Measurements from ENCODE around the gene TSPAN4.

The TSPAN4 gene

DNA sequence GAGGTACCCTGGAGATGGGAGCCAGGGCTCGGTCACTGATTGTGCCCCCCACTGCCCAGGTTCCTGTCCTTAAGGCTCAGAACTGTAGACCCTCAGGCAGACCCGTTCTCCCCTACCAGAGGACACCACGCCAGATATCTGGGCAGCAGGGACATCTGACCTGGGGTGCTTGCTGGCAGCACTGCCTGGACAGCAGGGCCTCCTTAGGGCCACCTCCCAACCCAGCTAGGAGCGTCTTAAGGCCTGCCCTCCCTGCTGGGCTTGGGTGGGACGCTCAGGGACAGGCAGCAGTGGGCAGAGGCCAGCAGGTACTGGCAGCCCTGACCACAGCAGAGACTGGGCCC is 3.4 kb upstream of the TSPAN4 start:
- no peak for TF ChIP-seq CTCF (IDR thresholded peaks at IDR 0.05; ENCODE audit: insufficient read depth, missing control alignments)
- DNase-seq (ENCODE audit: insufficient read length, low spot score) (no peak), FAIRE-seq (no peak)

GRCh38 chr11:839875-840617 is 2.6 kb upstream of the TSPAN4 start:
- TF ChIP-seq CTCF (IDR thresholded peaks at IDR 0.05; ENCODE audit: insufficient read depth, missing control alignments): peak; percentile 19
- FAIRE-seq (no peak), DNase-seq (ENCODE audit: insufficient read length, low spot score) (no peak)

- DNase-seq (ENCODE audit: insufficient read length, low spot score): no peak
- no peak for TF ChIP-seq CTCF (IDR thresholded peaks at IDR 0.05; ENCODE audit: insufficient read depth, missing control alignments)
- FAIRE-seq: no peak
These were observed 677 bp upstream of the TSPAN4 start for GRCh38 chr11:841981-842369.

DNA sequence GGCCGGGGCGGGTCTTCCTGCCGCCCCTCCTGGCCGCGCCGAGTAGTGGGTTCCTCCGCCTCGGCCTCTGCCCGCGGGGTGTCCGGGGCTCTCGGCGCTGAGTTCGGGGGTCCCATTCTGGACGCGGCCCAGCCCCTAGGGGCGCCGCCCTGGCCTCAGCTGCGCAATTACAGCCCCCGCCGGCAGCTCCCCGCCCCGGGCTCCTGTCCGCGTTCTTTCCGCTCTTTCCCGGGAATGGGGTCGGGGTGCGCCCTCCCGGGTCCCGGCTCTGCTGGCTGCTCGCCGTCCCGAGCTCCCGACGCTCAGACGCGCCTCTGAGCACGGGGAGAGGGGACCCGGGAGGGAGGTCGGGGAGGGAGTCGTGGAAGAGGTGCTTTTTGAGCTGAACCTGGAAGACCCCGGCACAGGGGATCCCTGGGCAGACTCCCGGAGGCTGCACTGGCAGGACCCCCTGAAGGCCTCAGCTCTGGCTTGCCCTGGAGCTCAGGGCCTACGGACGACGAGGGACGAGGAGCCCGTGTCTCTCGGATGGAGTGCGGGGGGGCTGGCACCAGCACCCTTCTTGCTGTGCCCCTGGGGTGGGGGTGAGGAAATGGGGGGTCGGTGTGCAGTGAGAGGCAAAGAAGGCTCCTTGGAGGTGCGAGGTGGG is 558 bp downstream of the TSPAN4 start:
- FAIRE-seq: no peak
- no peak for TF ChIP-seq CTCF (IDR thresholded peaks at IDR 0.05; ENCODE audit: insufficient read depth, missing control alignments)
- DNase-seq (ENCODE audit: insufficient read length, low spot score): no peak

GRCh38 chr11:843818-844692 is 1.4 kb downstream of the TSPAN4 start:
- FAIRE-seq (no peak), DNase-seq (ENCODE audit: insufficient read length, low spot score) (no peak)
- TF ChIP-seq CTCF (IDR thresholded peaks at IDR 0.05; ENCODE audit: insufficient read depth, missing control alignments): no peak

DNA sequence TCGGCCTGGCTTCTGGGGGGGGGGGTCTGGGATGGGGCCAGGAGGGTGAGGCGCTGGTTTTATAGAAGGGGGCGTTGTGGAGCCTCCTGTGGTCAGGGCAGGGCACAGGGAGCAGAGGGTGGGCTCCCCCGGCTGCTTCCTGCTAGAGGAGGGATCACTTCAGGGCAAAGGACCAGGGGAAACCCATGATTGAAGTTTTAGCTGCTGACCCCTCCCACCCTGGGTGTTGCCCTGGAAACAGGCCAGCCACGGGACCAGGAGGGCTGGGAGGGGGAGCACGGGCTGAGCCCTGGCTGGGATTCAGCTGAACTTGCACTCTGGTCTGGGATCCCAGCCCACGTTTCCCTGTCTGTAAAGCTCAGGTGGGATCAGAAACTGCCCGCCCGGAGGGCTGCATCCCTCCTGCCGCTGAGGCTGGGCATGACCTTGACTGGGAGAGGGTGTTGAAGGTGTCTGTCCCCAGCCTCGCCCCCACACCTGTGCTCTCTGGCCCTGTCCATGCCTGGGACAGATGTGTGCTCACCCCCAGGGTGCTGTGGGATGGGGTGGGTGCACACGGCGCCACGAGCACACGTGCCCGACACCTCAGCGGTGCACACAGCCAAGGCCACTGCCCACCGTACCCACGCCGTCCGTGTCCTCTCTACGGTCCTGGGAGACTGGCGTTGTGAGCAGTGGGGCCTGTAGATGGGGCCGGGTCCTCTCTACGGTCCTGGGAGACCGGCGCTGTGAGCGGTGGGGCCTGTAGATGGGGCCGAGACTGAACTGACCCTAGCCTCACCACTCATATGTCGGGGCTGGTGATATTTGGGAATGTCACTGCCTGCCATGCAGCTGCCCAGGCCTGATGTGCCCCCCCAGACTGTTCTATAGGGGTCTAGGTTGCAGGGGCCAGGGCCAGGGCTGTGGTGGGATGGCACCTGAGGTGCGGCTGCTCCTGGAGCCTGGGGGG is 2.3 kb downstream of the TSPAN4 start:
- FAIRE-seq (no peak), DNase-seq (ENCODE audit: insufficient read length, low spot score) (no peak)
- TF ChIP-seq CTCF (IDR thresholded peaks at IDR 0.05; ENCODE audit: insufficient read depth, missing control alignments): no peak
